HL-60 (cell line): ENCODE results near the gene ANKUB1.

ENCODE experiments used
- DNase-seq, 2 experiments: peaks; one replicate each; pipeline ENCODE4 v3.0.0-alpha.2; 2010 to 2020; ENCODE audit warnings: low read depth in 1 of 2, low spot score in 1 of 2
- H3K27ac ChIP-seq: fragments of 250-450 bp; sonication (Bioruptor Pico); replicated peaks from 2 replicates; pipeline ENCODE4 v1.5.1; 2020; ENCODE audit warnings: mild to moderate bottlenecking, moderate library complexity
- H3K27me3 ChIP-seq: fragments of 250-450 bp; sonication (Bioruptor Pico); 2 replicates; pipeline ENCODE4 v1.5.1; 2021; ENCODE audit warnings: mild to moderate bottlenecking, moderate library complexity; ENCODE audit not compliant: insufficient read depth, poor library complexity, severe bottlenecking
- H3K4me3 ChIP-seq: replicated peaks from 2 replicates; pipeline ENCODE4 v1.5.1; 2011; ENCODE audit warnings: mild to moderate bottlenecking, control low read depth, low read length; ENCODE audit not compliant: insufficient read depth
- GABPA ChIP-seq: IDR thresholded peaks from 2 replicates; pipeline ENCODE4 v1.6.1; 2012; ENCODE audit warnings: low read depth
- POLR2AphosphoS5 ChIP-seq: IDR thresholded peaks from 2 replicates; pipeline ENCODE4 v1.6.1; 2012; ENCODE audit warnings: low read depth
- SPI1 ChIP-seq: IDR thresholded peaks from 2 replicates; pipeline ENCODE4 v1.6.1; 2012; ENCODE audit warnings: low read depth, mild to moderate bottlenecking, borderline replicate concordance
- TF ChIP-seq, protein P1 (sequence below): IDR thresholded peaks from one replicate; pipeline ENCODE4 v1.5.1; 2011; ENCODE audit warnings: low read length, control low read depth, inconsistent platforms; ENCODE audit not compliant: insufficient read depth
- TF ChIP-seq, protein P2 (sequence below): IDR thresholded peaks from 2 replicates; pipeline ENCODE4 v1.6.1; 2012; ENCODE audit warnings: low read depth; ENCODE audit not compliant: insufficient replicate concordance

The ANKUB1 gene

DNA sequence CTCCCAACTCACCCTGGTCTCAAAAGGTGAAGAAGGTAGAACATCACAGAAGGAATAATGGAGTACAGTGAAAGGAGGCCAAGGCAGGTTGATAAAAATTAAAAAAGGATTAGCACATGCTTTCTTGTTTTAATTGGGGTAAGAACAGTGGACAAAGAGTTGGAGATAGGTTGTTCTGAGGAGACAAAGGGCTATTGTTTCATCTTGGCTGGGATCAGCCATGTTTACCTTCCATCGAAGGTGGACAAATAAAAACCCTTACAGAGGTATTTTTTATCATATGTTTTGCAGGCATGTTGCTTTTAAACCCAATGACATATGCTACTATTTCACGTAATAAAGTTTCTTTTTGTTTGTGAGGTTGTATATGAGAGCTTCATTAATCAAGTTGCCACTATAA lies 53.0 kb downstream of the ANKUB1 start:
- H3K27me3 ChIP-seq, result no peaks in the 10 kb centered on the region
- no peak for DNase-seq
- no peak for TF ChIP-seq SPI1
- TF ChIP-seq, protein P1, sequence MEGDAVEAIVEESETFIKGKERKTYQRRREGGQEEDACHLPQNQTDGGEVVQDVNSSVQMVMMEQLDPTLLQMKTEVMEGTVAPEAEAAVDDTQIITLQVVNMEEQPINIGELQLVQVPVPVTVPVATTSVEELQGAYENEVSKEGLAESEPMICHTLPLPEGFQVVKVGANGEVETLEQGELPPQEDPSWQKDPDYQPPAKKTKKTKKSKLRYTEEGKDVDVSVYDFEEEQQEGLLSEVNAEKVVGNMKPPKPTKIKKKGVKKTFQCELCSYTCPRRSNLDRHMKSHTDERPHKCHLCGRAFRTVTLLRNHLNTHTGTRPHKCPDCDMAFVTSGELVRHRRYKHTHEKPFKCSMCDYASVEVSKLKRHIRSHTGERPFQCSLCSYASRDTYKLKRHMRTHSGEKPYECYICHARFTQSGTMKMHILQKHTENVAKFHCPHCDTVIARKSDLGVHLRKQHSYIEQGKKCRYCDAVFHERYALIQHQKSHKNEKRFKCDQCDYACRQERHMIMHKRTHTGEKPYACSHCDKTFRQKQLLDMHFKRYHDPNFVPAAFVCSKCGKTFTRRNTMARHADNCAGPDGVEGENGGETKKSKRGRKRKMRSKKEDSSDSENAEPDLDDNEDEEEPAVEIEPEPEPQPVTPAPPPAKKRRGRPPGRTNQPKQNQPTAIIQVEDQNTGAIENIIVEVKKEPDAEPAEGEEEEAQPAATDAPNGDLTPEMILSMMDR, result no peak
- TF ChIP-seq GABPA, result no peak
- no peak for TF ChIP-seq POLR2AphosphoS5
- TF ChIP-seq, protein P2, sequence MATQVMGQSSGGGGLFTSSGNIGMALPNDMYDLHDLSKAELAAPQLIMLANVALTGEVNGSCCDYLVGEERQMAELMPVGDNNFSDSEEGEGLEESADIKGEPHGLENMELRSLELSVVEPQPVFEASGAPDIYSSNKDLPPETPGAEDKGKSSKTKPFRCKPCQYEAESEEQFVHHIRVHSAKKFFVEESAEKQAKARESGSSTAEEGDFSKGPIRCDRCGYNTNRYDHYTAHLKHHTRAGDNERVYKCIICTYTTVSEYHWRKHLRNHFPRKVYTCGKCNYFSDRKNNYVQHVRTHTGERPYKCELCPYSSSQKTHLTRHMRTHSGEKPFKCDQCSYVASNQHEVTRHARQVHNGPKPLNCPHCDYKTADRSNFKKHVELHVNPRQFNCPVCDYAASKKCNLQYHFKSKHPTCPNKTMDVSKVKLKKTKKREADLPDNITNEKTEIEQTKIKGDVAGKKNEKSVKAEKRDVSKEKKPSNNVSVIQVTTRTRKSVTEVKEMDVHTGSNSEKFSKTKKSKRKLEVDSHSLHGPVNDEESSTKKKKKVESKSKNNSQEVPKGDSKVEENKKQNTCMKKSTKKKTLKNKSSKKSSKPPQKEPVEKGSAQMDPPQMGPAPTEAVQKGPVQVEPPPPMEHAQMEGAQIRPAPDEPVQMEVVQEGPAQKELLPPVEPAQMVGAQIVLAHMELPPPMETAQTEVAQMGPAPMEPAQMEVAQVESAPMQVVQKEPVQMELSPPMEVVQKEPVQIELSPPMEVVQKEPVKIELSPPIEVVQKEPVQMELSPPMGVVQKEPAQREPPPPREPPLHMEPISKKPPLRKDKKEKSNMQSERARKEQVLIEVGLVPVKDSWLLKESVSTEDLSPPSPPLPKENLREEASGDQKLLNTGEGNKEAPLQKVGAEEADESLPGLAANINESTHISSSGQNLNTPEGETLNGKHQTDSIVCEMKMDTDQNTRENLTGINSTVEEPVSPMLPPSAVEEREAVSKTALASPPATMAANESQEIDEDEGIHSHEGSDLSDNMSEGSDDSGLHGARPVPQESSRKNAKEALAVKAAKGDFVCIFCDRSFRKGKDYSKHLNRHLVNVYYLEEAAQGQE, result no peak
- no peak overlapping the region for H3K4me3 ChIP-seq
- H3K27ac ChIP-seq, result no peak overlapping the region

DNA sequence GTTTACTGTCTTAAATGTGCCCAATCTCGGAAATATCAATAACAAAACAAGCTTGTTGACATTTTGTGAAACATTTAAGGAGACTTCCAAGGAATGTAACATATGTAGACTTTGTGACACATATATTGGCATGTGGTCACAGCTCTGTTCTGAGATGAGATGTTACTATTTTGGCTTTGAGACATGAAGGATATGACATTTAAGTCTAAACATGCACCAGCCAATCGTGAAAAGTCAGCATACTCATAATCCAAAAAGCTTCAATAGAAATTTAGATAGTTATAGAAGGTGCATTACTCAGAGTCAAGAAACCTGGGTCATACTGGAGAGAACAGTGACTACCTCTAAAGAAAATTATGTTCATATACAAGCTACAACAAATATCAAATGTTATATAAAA lies 53.5 kb downstream of the ANKUB1 start:
- no peak for TF ChIP-seq GABPA
- TF ChIP-seq, protein P2, result no peak
- no peak for TF ChIP-seq SPI1
- TF ChIP-seq, protein P1, result no peak
- no peak for TF ChIP-seq POLR2AphosphoS5
- DNase-seq, result no peak
- Histone ChIP-seq H3K4me3 (no peak overlapping the region), H3K27me3 (no peaks in the 10 kb centered on the region), H3K27ac (no peak overlapping the region)

DNA sequence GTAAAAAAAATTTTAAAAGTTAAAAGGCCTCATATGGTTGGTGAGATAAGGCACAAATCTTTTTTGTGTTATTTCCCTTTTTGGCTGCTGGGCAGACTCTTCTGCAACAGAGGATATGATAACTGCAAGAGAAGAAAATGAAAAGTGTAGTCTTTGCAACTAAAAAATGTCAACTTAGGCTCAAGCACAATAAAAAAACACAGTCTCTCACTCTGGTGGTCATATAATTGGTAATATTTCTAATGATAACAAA lies 55.5 kb downstream of the ANKUB1 start:
- no peak for DNase-seq
- H3K27ac ChIP-seq, result no peak overlapping the region
- no peaks in the 10 kb centered on the region for H3K27me3 ChIP-seq
- TF ChIP-seq SPI1 (no peak), GABPA (no peak), POLR2AphosphoS5 (no peak)
- TF ChIP-seq, protein P1, result no peak
- no peak overlapping the region for H3K4me3 ChIP-seq

DNA sequence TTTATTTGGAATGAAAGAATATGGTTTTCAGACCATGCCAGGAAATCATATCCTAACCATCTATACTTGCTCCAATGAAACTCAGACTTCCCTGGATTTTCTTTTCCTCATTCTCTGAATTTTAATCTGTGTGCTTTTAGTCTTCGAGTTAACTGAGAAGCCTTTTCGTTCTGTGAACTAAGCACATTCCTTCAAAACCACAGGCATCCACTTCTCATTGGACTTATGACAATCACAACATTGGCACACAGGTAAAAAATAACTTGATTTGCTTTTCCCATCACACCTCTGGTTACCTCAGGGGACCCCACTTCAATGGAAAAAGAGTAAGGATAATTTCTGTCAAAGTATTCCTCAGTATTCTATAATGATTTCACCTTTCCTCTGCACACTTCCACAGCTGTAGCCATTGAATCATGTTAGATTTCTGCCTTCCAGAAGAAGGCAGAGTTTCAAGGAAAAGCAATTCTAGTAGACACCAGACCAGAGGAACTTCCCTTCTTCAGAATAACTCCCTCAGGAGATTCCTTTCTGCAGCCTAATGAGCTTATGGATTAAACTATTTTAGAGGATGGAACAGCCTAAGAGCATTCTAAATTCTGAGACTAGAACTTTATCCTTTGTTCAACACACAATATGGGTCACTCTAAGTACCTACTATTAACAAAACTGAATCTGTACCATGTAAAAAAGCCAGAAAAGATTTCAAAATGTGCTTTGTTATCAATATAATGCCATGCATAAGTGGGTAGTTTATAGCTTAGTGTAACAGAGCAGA lies 56.0 kb downstream of the ANKUB1 start:
- Histone ChIP-seq H3K27me3 (no peaks in the 10 kb centered on the region), H3K27ac (no peak overlapping the region), H3K4me3 (no peak overlapping the region)
- no peak for DNase-seq
- TF ChIP-seq SPI1, result no peak
- TF ChIP-seq, protein P1, result no peak
- TF ChIP-seq GABPA, result no peak
